ENCODE data around the gene TECPR1.
A peak's percentile ranks its signal among the peaks of the same experiment; 100 is the strongest.

The TECPR1 gene

GRCh38 chr7:98209166-98209920, 42.7 kb downstream of the TECPR1 start:
- no peak for DNase-seq

- no peak for DNase-seq
Observed at GRCh38 chr7:98206451-98207330, 45.3 kb downstream of the TECPR1 start.

GRCh38 chr7:98205162-98205845, 46.7 kb downstream of the TECPR1 start:
- DNase-seq, result no peak

- no peak for DNase-seq
Observed at GRCh38 chr7:98204670-98205069, 47.4 kb downstream of the TECPR1 start.

GRCh38 chr7:98203964-98204605, 47.9 kb downstream of the TECPR1 start:
- DNase-seq, result no peak

- no peak for DNase-seq
Observed at GRCh38 chr7:98203261-98203963, 48.6 kb downstream of the TECPR1 start.

- peak; percentile 70 for DNase-seq
Observed at GRCh38 chr7:98202367-98203195, 49.5 kb downstream of the TECPR1 start.

- no peak for DNase-seq
Observed at GRCh38 chr7:98200364-98200763, 51.7 kb downstream of the TECPR1 start.

GRCh38 chr7:98199131-98199530, 52.9 kb downstream of the TECPR1 start:
- DNase-seq, result no peak

- no peak for DNase-seq
Observed at GRCh38 chr7:98196706-98197605, 55.1 kb downstream of the TECPR1 start.

GRCh38 chr7:98194672-98195457, 57.2 kb downstream of the TECPR1 start:
- no peak for DNase-seq

GRCh38 chr7:98194186-98194585, 57.8 kb downstream of the TECPR1 start:
- DNase-seq, result no peak

GRCh38 chr7:98193474-98194180, 58.4 kb downstream of the TECPR1 start:
- no peak for DNase-seq

GRCh38 chr7:98192781-98193457, 59.1 kb downstream of the TECPR1 start:
- no peak for DNase-seq

GRCh38 chr7:98191668-98192431, 60.2 kb downstream of the TECPR1 start:
- no peak for DNase-seq

GRCh38 chr7:98189559-98189958, 62.5 kb downstream of the TECPR1 start:
- DNase-seq, result no peak

GRCh38 chr7:98187138-98187502, 64.9 kb downstream of the TECPR1 start:
- no peak for DNase-seq
